ENCODE measurements around the gene PELI2.

The PELI2 gene

DNA sequence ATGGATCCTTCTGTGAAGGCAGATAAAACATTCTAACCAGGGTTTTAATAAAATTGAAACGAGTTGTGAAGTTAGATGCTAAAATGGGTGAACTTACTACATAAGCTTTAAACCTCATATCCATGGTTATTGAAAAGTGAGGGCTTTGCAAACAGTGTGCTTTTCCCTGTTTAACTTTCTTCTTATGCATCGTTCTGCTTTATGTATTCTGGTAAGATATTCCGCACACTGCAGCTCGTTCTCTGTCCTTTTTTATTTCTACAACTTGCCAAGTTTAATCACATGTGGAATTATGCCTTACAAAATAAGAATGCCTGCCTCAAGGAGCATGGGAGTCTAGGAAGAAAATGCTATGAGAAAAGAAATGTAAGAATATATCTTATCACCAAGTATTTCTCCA lies 30.9 kb downstream of the PELI2 start:
- Histone ChIP-seq H3K27me3 (ENCODE audit: insufficient read depth, low read depth) (no peaks in the 10 kb centered on the region), H3K36me3 (ENCODE audit: insufficient read depth) (no peaks in the 10 kb centered on the region), H3K4me2 (no peak overlapping the region), H3K79me2 (ENCODE audit: insufficient read depth, low read depth) (no peaks in the 10 kb centered on the region), H3K4me1 (ENCODE audit: low read depth, poor library complexity, severe bottlenecking) (peaks cover 10% of the 10 kb centered on the region), H3K4me3 (IDR thresholded peaks at IDR 0.05; ENCODE audit: insufficient read depth, low read depth, low read length) (no peak overlapping the region), H4K20me1 (ENCODE audit: insufficient read depth) (no peaks in the 10 kb centered on the region), H2AFZ (ENCODE audit: low read depth) (no peak overlapping the region), H3K9ac (no peak overlapping the region), H3K27ac (no peak overlapping the region)
- TF ChIP-seq, protein P1, sequence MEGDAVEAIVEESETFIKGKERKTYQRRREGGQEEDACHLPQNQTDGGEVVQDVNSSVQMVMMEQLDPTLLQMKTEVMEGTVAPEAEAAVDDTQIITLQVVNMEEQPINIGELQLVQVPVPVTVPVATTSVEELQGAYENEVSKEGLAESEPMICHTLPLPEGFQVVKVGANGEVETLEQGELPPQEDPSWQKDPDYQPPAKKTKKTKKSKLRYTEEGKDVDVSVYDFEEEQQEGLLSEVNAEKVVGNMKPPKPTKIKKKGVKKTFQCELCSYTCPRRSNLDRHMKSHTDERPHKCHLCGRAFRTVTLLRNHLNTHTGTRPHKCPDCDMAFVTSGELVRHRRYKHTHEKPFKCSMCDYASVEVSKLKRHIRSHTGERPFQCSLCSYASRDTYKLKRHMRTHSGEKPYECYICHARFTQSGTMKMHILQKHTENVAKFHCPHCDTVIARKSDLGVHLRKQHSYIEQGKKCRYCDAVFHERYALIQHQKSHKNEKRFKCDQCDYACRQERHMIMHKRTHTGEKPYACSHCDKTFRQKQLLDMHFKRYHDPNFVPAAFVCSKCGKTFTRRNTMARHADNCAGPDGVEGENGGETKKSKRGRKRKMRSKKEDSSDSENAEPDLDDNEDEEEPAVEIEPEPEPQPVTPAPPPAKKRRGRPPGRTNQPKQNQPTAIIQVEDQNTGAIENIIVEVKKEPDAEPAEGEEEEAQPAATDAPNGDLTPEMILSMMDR (conservative IDR thresholded peaks at IDR 0.05; ENCODE audit: low read depth, low read length), result no peak

DNA sequence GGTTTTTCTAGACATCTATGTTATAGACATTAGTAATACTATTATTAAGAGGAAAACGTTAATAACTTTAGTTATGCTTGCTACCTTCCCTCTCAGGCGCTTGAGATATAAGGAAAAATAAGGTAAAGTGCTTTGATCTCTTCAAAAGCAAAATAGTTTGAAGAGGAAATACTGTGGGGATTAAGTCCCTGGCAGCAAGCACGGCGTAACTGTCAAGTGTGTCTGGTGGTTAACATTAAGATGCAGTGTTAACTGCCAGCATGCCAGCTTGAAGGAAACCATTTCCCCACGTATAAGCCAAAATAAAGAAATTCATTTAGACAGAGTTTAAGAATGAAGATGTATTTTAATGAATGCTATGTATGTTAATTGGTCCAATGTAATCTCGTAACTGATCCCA lies 31.8 kb downstream of the PELI2 start:
- H2AFZ ChIP-seq (ENCODE audit: low read depth), result no peak overlapping the region
- no peak overlapping the region for H3K4me3 ChIP-seq (IDR thresholded peaks at IDR 0.05; ENCODE audit: insufficient read depth, low read depth, low read length)
- peaks cover 10% of the 10 kb centered on the region for H3K4me1 ChIP-seq (ENCODE audit: low read depth, poor library complexity, severe bottlenecking)
- no peak overlapping the region for H3K9ac ChIP-seq
- H3K79me2 ChIP-seq (ENCODE audit: insufficient read depth, low read depth), result no peaks in the 10 kb centered on the region
- H3K36me3 ChIP-seq (ENCODE audit: insufficient read depth), result no peaks in the 10 kb centered on the region
- no peak overlapping the region for H3K4me2 ChIP-seq
- H3K27ac ChIP-seq, result no peak overlapping the region
- H4K20me1 ChIP-seq (ENCODE audit: insufficient read depth), result no peaks in the 10 kb centered on the region
- H3K27me3 ChIP-seq (ENCODE audit: insufficient read depth, low read depth), result no peaks in the 10 kb centered on the region
- TF ChIP-seq, protein P1 (conservative IDR thresholded peaks at IDR 0.05; ENCODE audit: low read depth, low read length), result no peak

DNA sequence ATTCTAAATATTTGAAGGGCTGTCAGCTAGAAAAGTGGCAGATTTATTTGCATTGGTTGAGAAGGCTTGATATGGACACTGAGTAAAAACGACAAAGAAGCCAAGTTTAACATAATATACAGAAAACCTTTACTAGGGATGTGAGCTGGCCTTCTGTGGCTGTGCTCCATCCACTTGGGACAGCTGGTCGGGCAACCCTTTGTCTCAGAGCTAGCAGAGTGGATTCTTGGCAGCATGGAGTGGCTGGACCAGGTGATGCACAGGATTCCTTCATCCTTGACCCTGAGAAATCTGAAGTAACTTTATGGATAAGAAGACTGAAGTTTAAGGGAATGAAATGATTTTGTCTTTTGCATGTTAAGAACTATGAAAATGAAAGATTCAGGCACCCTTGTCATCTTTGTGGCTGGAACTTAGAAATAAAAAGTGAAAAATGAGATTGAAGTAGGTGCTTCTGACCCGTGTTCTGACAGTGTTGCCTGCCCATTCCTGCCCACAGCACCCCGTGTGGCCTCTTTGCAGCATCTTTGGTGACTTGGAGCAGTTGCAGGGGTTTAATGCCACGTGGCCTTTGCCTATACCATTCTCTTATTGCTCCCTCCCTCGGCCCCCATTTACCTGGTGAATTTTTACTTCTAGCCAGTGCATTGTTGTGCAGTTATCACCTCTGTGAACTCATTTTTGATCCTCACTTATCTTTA lies 32.6 kb downstream of the PELI2 start:
- Histone ChIP-seq H3K9ac (no peak overlapping the region), H3K79me2 (ENCODE audit: insufficient read depth, low read depth) (no peaks in the 10 kb centered on the region), H3K4me1 (ENCODE audit: low read depth, poor library complexity, severe bottlenecking) (peaks cover 10% of the 10 kb centered on the region)

DNA sequence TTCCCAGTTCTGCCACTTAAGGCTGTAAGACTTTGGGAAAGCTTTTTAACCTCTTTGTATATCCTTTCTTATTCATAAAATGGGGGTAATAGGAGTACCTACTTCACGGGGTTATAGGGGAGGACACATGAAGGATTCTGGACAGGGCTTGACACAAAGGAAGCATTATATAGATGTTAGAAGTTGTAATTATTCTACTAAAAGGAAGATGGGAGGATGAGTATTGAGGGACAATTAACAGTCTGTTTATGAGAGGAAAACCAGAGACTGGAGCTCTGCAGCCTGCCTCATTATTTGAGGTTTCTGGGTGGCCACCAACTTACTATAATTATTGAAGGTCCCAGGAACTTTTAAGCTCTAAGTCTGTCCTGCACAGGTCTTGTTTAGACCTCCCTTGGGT lies 34.0 kb downstream of the PELI2 start:
- no peak overlapping the region for H3K9ac ChIP-seq
- TF ChIP-seq, protein P1 (conservative IDR thresholded peaks at IDR 0.05; ENCODE audit: low read depth, low read length), result no peak
- no peak overlapping the region for H3K4me2 ChIP-seq
- no peak overlapping the region for H2AFZ ChIP-seq (ENCODE audit: low read depth)
- H3K27ac ChIP-seq, result no peak overlapping the region
- H3K4me1 ChIP-seq (ENCODE audit: low read depth, poor library complexity, severe bottlenecking), result peaks cover 6% of the 10 kb centered on the region
- no peaks in the 10 kb centered on the region for H3K27me3 ChIP-seq (ENCODE audit: insufficient read depth, low read depth)
- no peaks in the 10 kb centered on the region for H3K36me3 ChIP-seq (ENCODE audit: insufficient read depth)
- H4K20me1 ChIP-seq (ENCODE audit: insufficient read depth), result no peaks in the 10 kb centered on the region
- H3K79me2 ChIP-seq (ENCODE audit: insufficient read depth, low read depth), result no peaks in the 10 kb centered on the region
- H3K4me3 ChIP-seq (IDR thresholded peaks at IDR 0.05; ENCODE audit: insufficient read depth, low read depth, low read length), result no peak overlapping the region

More for the DNA sequence above, 32.6 kb downstream of the PELI2 start:
- Histone ChIP-seq H3K4me3 (IDR thresholded peaks at IDR 0.05; ENCODE audit: insufficient read depth, low read depth, low read length) (no peak overlapping the region), H3K4me2 (no peak overlapping the region), H2AFZ (ENCODE audit: low read depth) (no peak overlapping the region), H3K36me3 (ENCODE audit: insufficient read depth) (no peaks in the 10 kb centered on the region), H4K20me1 (ENCODE audit: insufficient read depth) (no peaks in the 10 kb centered on the region), H3K27ac (no peak overlapping the region), H3K27me3 (ENCODE audit: insufficient read depth, low read depth) (no peaks in the 10 kb centered on the region)
- TF ChIP-seq, protein P1 (conservative IDR thresholded peaks at IDR 0.05; ENCODE audit: low read depth, low read length), result no peak
